RPMI7951 (cell line): ENCODE measurements around the gene EEF1G. TPM values are rescaled to one million over a fixed set of nuclear protein-coding genes. Genes with fewer than 3 reads are reported as not detected.
"Not testable (repeated sequence)": the region's sequence is repeated elsewhere in the genome, so short reads cannot be mapped to it uniquely, and the experiment has no call there.

Experiments
- DNase-seq: peaks from one replicate; pipeline ENCODE4 v3.0.0-alpha.2; 2012; ENCODE audit warnings: low read depth
- total RNA-seq: library from RNA; depleted of rRNA; stranded (reverse); fragments of >200 nt; shearing (Covaris generic); gene quantifications from 2 replicates; pipeline ENCODE4 v1.2.3, GENCODE V29; 2014; rRNA removed

EEF1G gene
- 841 and 1,053 TPM in 2 replicates for total RNA-seq

- peak; percentile 100 for DNase-seq
Observed at GRCh38 chr11:62573592-62574362, at the start of gene EEF1G. EEF1G (minus strand) TSS chr11:62573891; CDS start chr11:62573842, 49 bp downstream.

GRCh38 chr11:62622476-62623089, 48.9 kb upstream of the EEF1G start:
- no peak for DNase-seq

GRCh38 chr11:62621567-62622470, 48.1 kb upstream of the EEF1G start, which contains the start of gene B3GAT3:
B3GAT3 (minus strand) TSS chr11:62621986; CDS start chr11:62621947, 39 bp downstream.
- DNase-seq, result peak; percentile 98

GRCh38 chr11:62621027-62621566, 47.4 kb upstream of the EEF1G start:
- DNase-seq, result no peak

- DNase-seq, result not testable (repeated sequence)
Observed at GRCh38 chr11:62616957-62617356, 43.3 kb upstream of the EEF1G start.

GRCh38 chr11:62615521-62615920, 41.8 kb upstream of the EEF1G start:
- DNase-seq, result no peak

- DNase-seq, result no peak
Observed at GRCh38 chr11:62614275-62614674, 40.6 kb upstream of the EEF1G start.

- DNase-seq, result no peak
Observed at GRCh38 chr11:62613291-62613778, 39.6 kb upstream of the EEF1G start.

GRCh38 chr11:62612366-62613290, 38.9 kb upstream of the EEF1G start, which contains the start of the genes EML3 and ROM1:
EML3 (minus strand) TSS chr11:62612775; CDS start chr11:62612457, 318 bp downstream.
ROM1 (plus strand) TSS chr11:62613257; CDS start chr11:62613282, 25 bp downstream.
- peak; percentile 88 for DNase-seq

- peak; percentile 77 for DNase-seq
Observed at GRCh38 chr11:62611705-62612365, 38.1 kb upstream of the EEF1G start.

- no peak for DNase-seq
Observed at GRCh38 chr11:62610814-62611704, 37.4 kb upstream of the EEF1G start.

GRCh38 chr11:62610403-62610802, 36.7 kb upstream of the EEF1G start:
- DNase-seq, result no peak

- DNase-seq, result no peak
Observed at GRCh38 chr11:62608776-62609175, 35.1 kb upstream of the EEF1G start.

GRCh38 chr11:62607714-62608113, 34.0 kb upstream of the EEF1G start:
- DNase-seq, result no peak

GRCh38 chr11:62605902-62606301, 32.2 kb upstream of the EEF1G start:
- DNase-seq, result no peak

GRCh38 chr11:62605467-62605866, 31.8 kb upstream of the EEF1G start:
- DNase-seq, result no peak

- no peak for DNase-seq
Observed at GRCh38 chr11:62604460-62605120, 30.9 kb upstream of the EEF1G start.

- DNase-seq, result no peak
Observed at GRCh38 chr11:62603776-62604299, 30.1 kb upstream of the EEF1G start.
